HEK293 (cell line): Measurements from ENCODE around the gene ENDOU.

Experiments used
- GLI2 ChIP-seq: fragments of 450-650 bp; formaldehyde crosslinking; IDR thresholded peaks from 2 replicates; pipeline ENCODE4; 2017; ENCODE audit warnings: missing biosample characterization, missing genetic modification characterization, low read depth, borderline replicate concordance
- TRIM28 ChIP-seq: IDR thresholded peaks from 2 replicates; pipeline ENCODE4 v1.6.1; 2011; ENCODE audit warnings: low read length, control low read depth, borderline replicate concordance
- YY1 ChIP-seq: fragments of 450-650 bp; formaldehyde crosslinking; IDR thresholded peaks from 2 replicates; pipeline ENCODE4 v1.5.1; 2018; ENCODE audit warnings: missing biosample characterization, missing genetic modification characterization
- ZNF311 ChIP-seq: fragments of 450-650 bp; formaldehyde crosslinking; IDR thresholded peaks from 2 replicates; pipeline ENCODE4 v1.5.1; 2017; ENCODE audit warnings: missing biosample characterization, missing genetic modification characterization, borderline replicate concordance
- TF ChIP-seq, protein P1 (sequence below): fragments of 450-650 bp; formaldehyde crosslinking; IDR thresholded peaks from 2 replicates; pipeline ENCODE4 v1.5.1; 2016; ENCODE audit warnings: missing biosample characterization, missing genetic modification characterization
- TF ChIP-seq, protein P2 (sequence below): fragments of 450-650 bp; formaldehyde crosslinking; IDR thresholded peaks from 2 replicates; pipeline ENCODE4 v1.5.1; 2016; ENCODE audit warnings: missing biosample characterization, missing genetic modification characterization, low read depth
- TF ChIP-seq, protein P3 (sequence below): fragments of 450-650 bp; formaldehyde crosslinking; IDR thresholded peaks from 2 replicates; pipeline ENCODE4 v1.5.1; 2016; ENCODE audit warnings: missing biosample characterization, missing genetic modification characterization
- TF ChIP-seq, protein P4 (sequence below): fragments of 450-650 bp; formaldehyde crosslinking; conservative IDR thresholded peaks from 2 replicates; pipeline ENCODE4 v1.5.1; 2016; ENCODE audit warnings: low read depth, missing biosample characterization, missing genetic modification characterization

DNA sequence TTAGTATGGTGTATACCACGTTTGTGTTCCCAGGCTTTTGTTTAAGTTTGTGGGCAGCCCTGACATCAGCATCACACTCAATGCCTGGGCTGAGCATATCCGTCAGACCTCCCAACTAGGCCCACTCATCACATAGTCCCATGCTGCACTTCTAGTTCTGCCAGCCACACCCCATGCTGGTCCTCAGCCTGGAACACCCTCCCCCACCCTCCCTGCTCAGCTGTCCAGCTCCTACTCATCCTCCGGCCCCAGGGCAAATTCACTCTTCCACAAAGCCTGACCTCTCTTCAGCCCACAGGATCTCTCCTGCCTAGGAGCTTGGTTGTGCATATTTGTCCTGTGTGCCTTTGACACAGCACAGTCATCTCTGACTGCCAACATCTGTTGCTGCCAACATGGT, 3.9 kb upstream of the ENDOU start:
- TF ChIP-seq, protein P1, sequence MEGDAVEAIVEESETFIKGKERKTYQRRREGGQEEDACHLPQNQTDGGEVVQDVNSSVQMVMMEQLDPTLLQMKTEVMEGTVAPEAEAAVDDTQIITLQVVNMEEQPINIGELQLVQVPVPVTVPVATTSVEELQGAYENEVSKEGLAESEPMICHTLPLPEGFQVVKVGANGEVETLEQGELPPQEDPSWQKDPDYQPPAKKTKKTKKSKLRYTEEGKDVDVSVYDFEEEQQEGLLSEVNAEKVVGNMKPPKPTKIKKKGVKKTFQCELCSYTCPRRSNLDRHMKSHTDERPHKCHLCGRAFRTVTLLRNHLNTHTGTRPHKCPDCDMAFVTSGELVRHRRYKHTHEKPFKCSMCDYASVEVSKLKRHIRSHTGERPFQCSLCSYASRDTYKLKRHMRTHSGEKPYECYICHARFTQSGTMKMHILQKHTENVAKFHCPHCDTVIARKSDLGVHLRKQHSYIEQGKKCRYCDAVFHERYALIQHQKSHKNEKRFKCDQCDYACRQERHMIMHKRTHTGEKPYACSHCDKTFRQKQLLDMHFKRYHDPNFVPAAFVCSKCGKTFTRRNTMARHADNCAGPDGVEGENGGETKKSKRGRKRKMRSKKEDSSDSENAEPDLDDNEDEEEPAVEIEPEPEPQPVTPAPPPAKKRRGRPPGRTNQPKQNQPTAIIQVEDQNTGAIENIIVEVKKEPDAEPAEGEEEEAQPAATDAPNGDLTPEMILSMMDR (tag by site-specific recombination) = no peak
- no peak for TF ChIP-seq TRIM28
- TF ChIP-seq, protein P2, sequence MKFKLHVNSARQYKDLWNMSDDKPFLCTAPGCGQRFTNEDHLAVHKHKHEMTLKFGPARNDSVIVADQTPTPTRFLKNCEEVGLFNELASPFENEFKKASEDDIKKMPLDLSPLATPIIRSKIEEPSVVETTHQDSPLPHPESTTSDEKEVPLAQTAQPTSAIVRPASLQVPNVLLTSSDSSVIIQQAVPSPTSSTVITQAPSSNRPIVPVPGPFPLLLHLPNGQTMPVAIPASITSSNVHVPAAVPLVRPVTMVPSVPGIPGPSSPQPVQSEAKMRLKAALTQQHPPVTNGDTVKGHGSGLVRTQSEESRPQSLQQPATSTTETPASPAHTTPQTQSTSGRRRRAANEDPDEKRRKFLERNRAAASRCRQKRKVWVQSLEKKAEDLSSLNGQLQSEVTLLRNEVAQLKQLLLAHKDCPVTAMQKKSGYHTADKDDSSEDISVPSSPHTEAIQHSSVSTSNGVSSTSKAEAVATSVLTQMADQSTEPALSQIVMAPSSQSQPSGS (tag by site-specific recombination) = no peak
- no peak for TF ChIP-seq GLI2
- TF ChIP-seq, protein P3, sequence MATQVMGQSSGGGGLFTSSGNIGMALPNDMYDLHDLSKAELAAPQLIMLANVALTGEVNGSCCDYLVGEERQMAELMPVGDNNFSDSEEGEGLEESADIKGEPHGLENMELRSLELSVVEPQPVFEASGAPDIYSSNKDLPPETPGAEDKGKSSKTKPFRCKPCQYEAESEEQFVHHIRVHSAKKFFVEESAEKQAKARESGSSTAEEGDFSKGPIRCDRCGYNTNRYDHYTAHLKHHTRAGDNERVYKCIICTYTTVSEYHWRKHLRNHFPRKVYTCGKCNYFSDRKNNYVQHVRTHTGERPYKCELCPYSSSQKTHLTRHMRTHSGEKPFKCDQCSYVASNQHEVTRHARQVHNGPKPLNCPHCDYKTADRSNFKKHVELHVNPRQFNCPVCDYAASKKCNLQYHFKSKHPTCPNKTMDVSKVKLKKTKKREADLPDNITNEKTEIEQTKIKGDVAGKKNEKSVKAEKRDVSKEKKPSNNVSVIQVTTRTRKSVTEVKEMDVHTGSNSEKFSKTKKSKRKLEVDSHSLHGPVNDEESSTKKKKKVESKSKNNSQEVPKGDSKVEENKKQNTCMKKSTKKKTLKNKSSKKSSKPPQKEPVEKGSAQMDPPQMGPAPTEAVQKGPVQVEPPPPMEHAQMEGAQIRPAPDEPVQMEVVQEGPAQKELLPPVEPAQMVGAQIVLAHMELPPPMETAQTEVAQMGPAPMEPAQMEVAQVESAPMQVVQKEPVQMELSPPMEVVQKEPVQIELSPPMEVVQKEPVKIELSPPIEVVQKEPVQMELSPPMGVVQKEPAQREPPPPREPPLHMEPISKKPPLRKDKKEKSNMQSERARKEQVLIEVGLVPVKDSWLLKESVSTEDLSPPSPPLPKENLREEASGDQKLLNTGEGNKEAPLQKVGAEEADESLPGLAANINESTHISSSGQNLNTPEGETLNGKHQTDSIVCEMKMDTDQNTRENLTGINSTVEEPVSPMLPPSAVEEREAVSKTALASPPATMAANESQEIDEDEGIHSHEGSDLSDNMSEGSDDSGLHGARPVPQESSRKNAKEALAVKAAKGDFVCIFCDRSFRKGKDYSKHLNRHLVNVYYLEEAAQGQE = no peak
- TF ChIP-seq, protein P4, sequence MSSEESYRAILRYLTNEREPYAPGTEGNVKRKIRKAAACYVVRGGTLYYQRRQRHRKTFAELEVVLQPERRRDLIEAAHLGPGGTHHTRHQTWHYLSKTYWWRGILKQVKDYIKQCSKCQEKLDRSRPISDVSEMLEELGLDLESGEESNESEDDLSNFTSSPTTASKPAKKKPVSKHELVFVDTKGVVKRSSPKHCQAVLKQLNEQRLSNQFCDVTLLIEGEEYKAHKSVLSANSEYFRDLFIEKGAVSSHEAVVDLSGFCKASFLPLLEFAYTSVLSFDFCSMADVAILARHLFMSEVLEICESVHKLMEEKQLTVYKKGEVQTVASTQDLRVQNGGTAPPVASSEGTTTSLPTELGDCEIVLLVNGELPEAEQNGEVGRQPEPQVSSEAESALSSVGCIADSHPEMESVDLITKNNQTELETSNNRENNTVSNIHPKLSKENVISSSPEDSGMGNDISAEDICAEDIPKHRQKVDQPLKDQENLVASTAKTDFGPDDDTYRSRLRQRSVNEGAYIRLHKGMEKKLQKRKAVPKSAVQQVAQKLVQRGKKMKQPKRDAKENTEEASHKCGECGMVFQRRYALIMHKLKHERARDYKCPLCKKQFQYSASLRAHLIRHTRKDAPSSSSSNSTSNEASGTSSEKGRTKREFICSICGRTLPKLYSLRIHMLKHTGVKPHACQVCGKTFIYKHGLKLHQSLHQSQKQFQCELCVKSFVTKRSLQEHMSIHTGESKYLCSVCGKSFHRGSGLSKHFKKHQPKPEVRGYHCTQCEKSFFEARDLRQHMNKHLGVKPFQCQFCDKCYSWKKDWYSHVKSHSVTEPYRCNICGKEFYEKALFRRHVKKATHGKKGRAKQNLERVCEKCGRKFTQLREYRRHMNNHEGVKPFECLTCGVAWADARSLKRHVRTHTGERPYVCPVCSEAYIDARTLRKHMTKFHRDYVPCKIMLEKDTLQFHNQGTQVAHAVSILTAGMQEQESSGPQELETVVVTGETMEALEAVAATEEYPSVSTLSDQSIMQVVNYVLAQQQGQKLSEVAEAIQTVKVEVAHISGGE = no peak
- TF ChIP-seq ZNF311 (tag by site-specific recombination) = no peak
- no peak for TF ChIP-seq YY1 (tag by site-specific recombination)
